Hepatocyte (in vitro differentiated cells): ENCODE data around the gene GPD1L.

Experiments
- EZH2 ChIP-seq: fragments of 200-600 bp; sonication (generic); IDR thresholded peaks from 2 replicates; pipeline ENCODE4 v1.6.1; 2016; ENCODE audit warnings: antibody characterized with exemption, mild to moderate bottlenecking, borderline replicate concordance
- EZH2phosphoT487 ChIP-seq: fragments of 200-600 bp; sonication (generic); IDR thresholded peaks from one replicate; pipeline ENCODE4 v1.6.1; 2018; ENCODE audit warnings: antibody characterized with exemption, mild to moderate bottlenecking, low read depth, moderate library complexity; ENCODE audit not compliant: unreplicated experiment, severe bottlenecking
- TF ChIP-seq, protein P1 (sequence below): fragments of 200-600 bp; sonication (generic); IDR thresholded peaks from 2 replicates; pipeline ENCODE4 v1.5.1; 2016; ENCODE audit warnings: antibody characterized with exemption, mild to moderate bottlenecking; ENCODE audit not compliant: poor library complexity

DNA sequence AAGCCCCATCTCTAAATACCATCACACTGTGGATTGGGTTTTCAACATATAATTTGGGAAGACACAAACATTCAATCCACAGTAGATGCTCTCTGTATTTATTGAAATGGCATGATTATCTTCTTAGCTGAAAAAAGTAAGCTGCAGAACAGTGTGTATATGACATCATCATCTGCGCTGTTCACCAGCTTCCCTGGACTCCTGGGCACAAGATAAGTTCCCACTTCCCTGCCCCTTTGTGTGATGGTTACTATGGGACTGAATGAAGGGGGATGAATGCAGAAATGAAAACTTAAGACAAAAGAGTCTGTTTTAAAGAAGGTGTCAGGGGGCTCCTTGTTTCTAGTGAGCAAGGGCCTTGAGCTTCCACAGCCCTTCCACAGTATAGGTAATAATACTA is 20.0 kb upstream of the GPD1L start:
- TF ChIP-seq, protein P1, sequence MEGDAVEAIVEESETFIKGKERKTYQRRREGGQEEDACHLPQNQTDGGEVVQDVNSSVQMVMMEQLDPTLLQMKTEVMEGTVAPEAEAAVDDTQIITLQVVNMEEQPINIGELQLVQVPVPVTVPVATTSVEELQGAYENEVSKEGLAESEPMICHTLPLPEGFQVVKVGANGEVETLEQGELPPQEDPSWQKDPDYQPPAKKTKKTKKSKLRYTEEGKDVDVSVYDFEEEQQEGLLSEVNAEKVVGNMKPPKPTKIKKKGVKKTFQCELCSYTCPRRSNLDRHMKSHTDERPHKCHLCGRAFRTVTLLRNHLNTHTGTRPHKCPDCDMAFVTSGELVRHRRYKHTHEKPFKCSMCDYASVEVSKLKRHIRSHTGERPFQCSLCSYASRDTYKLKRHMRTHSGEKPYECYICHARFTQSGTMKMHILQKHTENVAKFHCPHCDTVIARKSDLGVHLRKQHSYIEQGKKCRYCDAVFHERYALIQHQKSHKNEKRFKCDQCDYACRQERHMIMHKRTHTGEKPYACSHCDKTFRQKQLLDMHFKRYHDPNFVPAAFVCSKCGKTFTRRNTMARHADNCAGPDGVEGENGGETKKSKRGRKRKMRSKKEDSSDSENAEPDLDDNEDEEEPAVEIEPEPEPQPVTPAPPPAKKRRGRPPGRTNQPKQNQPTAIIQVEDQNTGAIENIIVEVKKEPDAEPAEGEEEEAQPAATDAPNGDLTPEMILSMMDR, result no peak
- no peak for TF ChIP-seq EZH2
- no peak for TF ChIP-seq EZH2phosphoT487
